OCI-LY1 (cell line): ENCODE results near the gene DLG5.

Source experiments
- H2AFZ ChIP-seq: fragments of 200-600 bp; sonication (generic), shearing (Covaris generic); 2 replicates; pipeline ENCODE4 v1.6.0; 2014; ENCODE audit warnings: antibody characterized with exemption, mild to moderate bottlenecking, low read length
- H3F3A ChIP-seq: fragments of 200-600 bp; sonication (generic), shearing (Covaris generic); 2 replicates; pipeline ENCODE4 v1.6.0; 2014; ENCODE audit warnings: mild to moderate bottlenecking, antibody characterized with exemption, low read length, moderate library complexity; ENCODE audit not compliant: insufficient read depth
- H3K27ac ChIP-seq: fragments of 200-600 bp; sonication (generic); 2 replicates; pipeline ENCODE4 v1.5.1; 2014; ENCODE audit warnings: low read length, mixed run types, mild to moderate bottlenecking, low read depth; ENCODE audit not compliant: poor library complexity, severe bottlenecking
- H3K27me3 ChIP-seq: fragments of 200-600 bp; sonication (generic); 2 replicates; pipeline ENCODE4 v1.6.0; 2014; ENCODE audit warnings: antibody characterized with exemption, mild to moderate bottlenecking, low read length, moderate library complexity; ENCODE audit not compliant: insufficient read depth
- H3K36me3 ChIP-seq: fragments of 200-600 bp; sonication (generic); 2 replicates; pipeline ENCODE4 v1.6.1; 2014; ENCODE audit warnings: mild to moderate bottlenecking, antibody characterized with exemption, low read length, moderate library complexity, mixed read lengths; ENCODE audit not compliant: insufficient read depth
- H3K4me1 ChIP-seq: fragments of 200-600 bp; sonication (generic); 2 replicates; pipeline ENCODE4 v1.5.1; 2014; ENCODE audit warnings: mild to moderate bottlenecking, low read length, moderate library complexity; ENCODE audit not compliant: insufficient read depth, severe bottlenecking
- H3K4me2 ChIP-seq: fragments of 200-600 bp; sonication (generic), shearing (Covaris generic); 2 replicates; pipeline ENCODE4 v1.6.1; 2014; ENCODE audit warnings: low read length
- H3K4me3 ChIP-seq: fragments of 200-600 bp; sonication (generic); 2 replicates; pipeline ENCODE4 v1.5.1; 2014; ENCODE audit warnings: low read length, low read depth, mild to moderate bottlenecking, mixed read lengths; ENCODE audit not compliant: poor library complexity, severe bottlenecking
- H3K79me2 ChIP-seq: fragments of 200-600 bp; shearing (Covaris generic); 2 replicates; pipeline ENCODE4 v1.6.1; 2016; ENCODE audit warnings: mixed run types, low read length, mixed read lengths; ENCODE audit not compliant: insufficient read depth
- H3K9ac ChIP-seq: fragments of 200-600 bp; sonication (generic), shearing (Covaris generic); 2 replicates; pipeline ENCODE4 v1.6.1; 2014; ENCODE audit warnings: mild to moderate bottlenecking, low read length, mixed read lengths
- H3K9me2 ChIP-seq: fragments of 200-600 bp; sonication (generic), shearing (Covaris generic); 2 replicates; pipeline ENCODE4 v1.6.1; 2014; ENCODE audit warnings: low read depth, mild to moderate bottlenecking, low read length, mixed read lengths
- H3K9me3 ChIP-seq: fragments of 200-600 bp; shearing (Covaris generic); 2 replicates; pipeline ENCODE4 v1.6.1; 2014; ENCODE audit warnings: low read length, mixed read lengths
- H4K20me1 ChIP-seq: fragments of 200-600 bp; sonication (generic), shearing (Covaris generic); 2 replicates; pipeline ENCODE4 v1.6.0; 2016; ENCODE audit warnings: mild to moderate bottlenecking, low read length; ENCODE audit not compliant: insufficient read depth
- EZH2 ChIP-seq: fragments of 200-600 bp; sonication (generic), shearing (Covaris generic); IDR thresholded peaks from 2 replicates; pipeline ENCODE4 v1.8.0; 2017; ENCODE audit warnings: borderline replicate concordance, mixed run types, mild to moderate bottlenecking, antibody characterized with exemption, low read length, moderate library complexity, mixed read lengths
- TF ChIP-seq, protein P1 (sequence below): fragments of 200-600 bp; sonication (generic), shearing (Covaris generic); IDR thresholded peaks from 2 replicates; pipeline ENCODE4 v1.5.1; 2017; ENCODE audit warnings: mild to moderate bottlenecking, antibody characterized with exemption, low read length, moderate library complexity, mixed read lengths

The DLG5 gene

DNA sequence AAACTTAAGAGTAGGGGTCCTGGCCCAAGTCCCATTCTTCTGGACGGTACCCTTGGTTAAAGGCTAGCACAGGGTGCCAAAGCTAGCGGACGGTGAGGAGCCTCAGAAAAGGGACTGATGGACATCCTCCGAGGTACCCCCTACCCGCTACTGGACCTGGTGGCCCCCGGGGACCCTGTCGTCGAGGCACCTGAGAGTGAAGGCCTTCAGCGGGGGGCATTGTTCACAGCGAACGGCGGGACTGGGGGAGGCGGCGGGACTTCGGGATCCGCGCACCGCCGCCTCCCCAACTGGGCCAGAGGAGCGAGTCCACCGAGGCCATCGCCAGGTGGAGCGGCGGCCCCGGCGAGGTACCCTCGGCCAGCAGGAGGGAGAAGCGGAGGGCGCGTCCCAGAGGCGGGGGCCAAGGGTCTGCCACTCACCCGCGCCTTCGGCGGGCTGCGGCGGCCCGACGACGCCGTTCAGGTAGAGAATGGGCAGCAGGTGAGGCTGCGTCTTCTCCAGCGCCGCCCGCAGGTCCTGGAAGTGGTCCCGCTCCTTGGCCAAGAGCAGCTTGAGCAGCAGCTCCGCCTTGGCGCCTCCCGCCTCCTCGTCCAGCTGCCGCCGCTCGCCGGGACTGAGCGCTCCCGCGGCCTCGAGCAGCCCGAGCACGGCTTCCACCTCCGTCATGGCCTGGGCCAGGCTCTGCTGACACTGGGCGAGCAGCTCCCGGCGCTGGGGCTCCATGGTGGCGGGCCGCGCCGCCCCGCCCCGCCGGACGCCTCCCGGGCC lies 575 bp downstream of the DLG5 start:
- H3K9me3 ChIP-seq, result no peaks in the 10 kb centered on the region
- no peak overlapping the region for H3K27ac ChIP-seq
- H3K9ac ChIP-seq, result no peak overlapping the region
- H3K9me2 ChIP-seq, result no peaks in the 10 kb centered on the region
- H3F3A ChIP-seq, result no peaks in the 10 kb centered on the region
- H3K36me3 ChIP-seq, result no peaks in the 10 kb centered on the region
- 0 out of 2 replicates have a peak, but pooled peaks cover 3% of the 10 kb centered on the region for H3K27me3 ChIP-seq
- no peak overlapping the region for H3K4me3 ChIP-seq
- no peak overlapping the region for H3K4me2 ChIP-seq
- H4K20me1 ChIP-seq, result no peaks in the 10 kb centered on the region
- TF ChIP-seq EZH2, result no peak
- TF ChIP-seq, protein P1, sequence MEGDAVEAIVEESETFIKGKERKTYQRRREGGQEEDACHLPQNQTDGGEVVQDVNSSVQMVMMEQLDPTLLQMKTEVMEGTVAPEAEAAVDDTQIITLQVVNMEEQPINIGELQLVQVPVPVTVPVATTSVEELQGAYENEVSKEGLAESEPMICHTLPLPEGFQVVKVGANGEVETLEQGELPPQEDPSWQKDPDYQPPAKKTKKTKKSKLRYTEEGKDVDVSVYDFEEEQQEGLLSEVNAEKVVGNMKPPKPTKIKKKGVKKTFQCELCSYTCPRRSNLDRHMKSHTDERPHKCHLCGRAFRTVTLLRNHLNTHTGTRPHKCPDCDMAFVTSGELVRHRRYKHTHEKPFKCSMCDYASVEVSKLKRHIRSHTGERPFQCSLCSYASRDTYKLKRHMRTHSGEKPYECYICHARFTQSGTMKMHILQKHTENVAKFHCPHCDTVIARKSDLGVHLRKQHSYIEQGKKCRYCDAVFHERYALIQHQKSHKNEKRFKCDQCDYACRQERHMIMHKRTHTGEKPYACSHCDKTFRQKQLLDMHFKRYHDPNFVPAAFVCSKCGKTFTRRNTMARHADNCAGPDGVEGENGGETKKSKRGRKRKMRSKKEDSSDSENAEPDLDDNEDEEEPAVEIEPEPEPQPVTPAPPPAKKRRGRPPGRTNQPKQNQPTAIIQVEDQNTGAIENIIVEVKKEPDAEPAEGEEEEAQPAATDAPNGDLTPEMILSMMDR, result no peak
- H2AFZ ChIP-seq, result no peak overlapping the region
- H3K4me1 ChIP-seq, result no peaks in the 10 kb centered on the region
- no peaks in the 10 kb centered on the region for H3K79me2 ChIP-seq

DNA sequence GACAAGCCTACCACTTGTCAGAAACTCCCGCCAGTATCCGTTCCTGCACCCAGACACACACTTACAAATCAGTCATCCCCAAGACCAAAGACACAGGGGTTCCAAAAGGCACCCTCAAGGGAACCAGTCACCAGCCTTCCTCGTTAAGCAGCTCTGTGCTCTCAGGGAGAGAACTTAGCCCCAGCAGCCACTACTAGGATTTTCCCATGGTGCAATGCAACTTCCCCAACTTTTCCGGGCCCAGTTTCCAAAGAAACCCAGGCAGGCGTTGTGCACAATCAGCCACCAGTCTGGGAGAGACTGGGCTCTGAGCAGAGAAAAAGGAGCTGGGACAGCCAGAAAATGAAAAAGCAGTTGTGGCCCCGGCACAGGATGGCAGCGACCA lies 1.2 kb downstream of the DLG5 start:
- TF ChIP-seq EZH2, result no peak
- TF ChIP-seq, protein P1, result no peak
- Histone ChIP-seq H3K27ac (no peak overlapping the region), H3K4me2 (no peak overlapping the region), H3K4me1 (no peaks in the 10 kb centered on the region), H3F3A (no peaks in the 10 kb centered on the region), H3K4me3 (no peak overlapping the region), H3K79me2 (no peaks in the 10 kb centered on the region), H3K36me3 (no peaks in the 10 kb centered on the region), H3K27me3 (0 out of 2 replicates have a peak, but pooled peaks cover 3% of the 10 kb centered on the region), H4K20me1 (no peaks in the 10 kb centered on the region), H3K9me2 (no peaks in the 10 kb centered on the region), H3K9me3 (no peaks in the 10 kb centered on the region), H2AFZ (no peak overlapping the region), H3K9ac (no peak overlapping the region)

DNA sequence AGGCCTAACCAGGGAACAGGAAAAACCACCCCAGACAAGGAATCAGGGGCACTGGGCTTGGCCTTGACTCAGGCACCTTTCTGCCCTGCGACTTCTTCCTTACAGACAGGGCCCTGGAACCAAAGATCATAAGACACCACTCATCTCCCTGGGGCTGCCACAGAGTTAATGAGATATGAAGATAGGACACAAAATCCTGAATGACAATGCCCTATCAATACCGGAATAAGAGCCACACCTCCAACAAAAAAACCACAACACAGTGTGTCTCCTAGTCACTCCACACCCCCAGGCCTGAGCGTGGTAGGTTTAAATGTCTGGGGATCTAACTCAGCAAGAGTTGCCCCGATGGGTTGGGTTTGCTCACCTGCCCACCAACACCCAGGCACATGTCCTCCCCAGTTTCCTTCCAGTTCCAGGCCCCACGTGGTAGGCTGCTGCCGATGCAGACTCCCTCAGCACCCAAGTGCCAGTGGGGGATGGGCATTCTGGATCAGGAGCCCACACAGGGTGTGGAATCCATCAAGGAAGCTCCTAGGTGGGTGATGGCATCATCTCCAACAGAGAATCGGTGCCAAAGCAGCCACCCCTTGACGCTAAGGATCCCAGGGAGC lies 3.9 kb downstream of the DLG5 start:
- H3F3A ChIP-seq, result no peaks in the 10 kb centered on the region
- H3K9me3 ChIP-seq, result no peaks in the 10 kb centered on the region
- no peaks in the 10 kb centered on the region for H3K79me2 ChIP-seq
- no peaks in the 10 kb centered on the region for H3K36me3 ChIP-seq
- no peak overlapping the region for H2AFZ ChIP-seq
- no peak overlapping the region for H3K4me3 ChIP-seq
- no peak overlapping the region for H3K9ac ChIP-seq
- TF ChIP-seq, protein P1, result no peak
- no peak for TF ChIP-seq EZH2
- no peaks in the 10 kb centered on the region for H3K4me1 ChIP-seq
- 0 out of 2 replicates have a peak, but pooled peaks cover 3% of the 10 kb centered on the region for H3K27me3 ChIP-seq
- no peaks in the 10 kb centered on the region for H4K20me1 ChIP-seq
- H3K27ac ChIP-seq, result no peak overlapping the region
- H3K4me2 ChIP-seq, result no peak overlapping the region
- no peaks in the 10 kb centered on the region for H3K9me2 ChIP-seq
